WTC11 (cell line): ENCODE data around the gene INPP4B. TPM values are rescaled to one million over a fixed set of nuclear protein-coding genes. Genes with fewer than 3 reads are reported as not detected.

ENCODE experiments used
- ATAC-seq: fragments of 200-7000 bp; cut with Tn5 transposase; 2 replicates; pipeline ENCODE4 v1.10.0; 2021; ENCODE audit warnings: mild to moderate bottlenecking, moderate library complexity
- CTCF ChIA-PET: fragments of 300-600 bp; sonication (Branson Sonifier 250); formaldehyde crosslinking; loops from one replicate; lab custom pipeline; 2021; ENCODE audit warnings: antibody characterized with exemption; lab: Charles Lee
- POLR2A ChIA-PET: fragments of 350-600 bp; sonication (Branson Sonifier 250); formaldehyde crosslinking; loops from one replicate; lab custom pipeline; 2021; ENCODE audit warnings: antibody characterized with exemption; lab: Charles Lee
- DNase-seq: peaks from one replicate; pipeline ENCODE4 v3.0.0; 2021; ENCODE audit warnings: low spot score
- H3K27ac Mint-ChIP-seq: 2 replicates; pipeline ENCODE4 v1.8.0; 2021; ENCODE audit warnings: mixed read lengths
- H3K27me3 Mint-ChIP-seq: 2 replicates; pipeline ENCODE4 v1.8.0; 2021; ENCODE audit warnings: low read depth, mild to moderate bottlenecking, moderate library complexity, mixed read lengths
- H3K36me3 Mint-ChIP-seq: 2 replicates; pipeline ENCODE4 v1.8.0; 2021; ENCODE audit warnings: mixed read lengths
- H3K4me1 Mint-ChIP-seq: 2 replicates; pipeline ENCODE4 v1.8.0; 2022; ENCODE audit warnings: mixed read lengths
- H3K4me3 Mint-ChIP-seq: 2 replicates; pipeline ENCODE4 v1.8.0; 2021; ENCODE audit warnings: mild to moderate bottlenecking, moderate library complexity, mixed read lengths
- H3K9me3 Mint-ChIP-seq: 2 replicates; pipeline ENCODE4 v1.8.0; 2021; ENCODE audit warnings: mixed read lengths
- ELF4 ChIP-seq: sonication (generic); formaldehyde crosslinking; IDR thresholded peaks from 2 replicates; pipeline ENCODE4 v1.8.1; 2022; ENCODE audit warnings: low read depth, mild to moderate bottlenecking, moderate library complexity, missing genetic modification reagents
- FOXP1 ChIP-seq: sonication (generic); formaldehyde crosslinking; IDR thresholded peaks from 2 replicates; pipeline ENCODE4 v1.8.0; 2022; ENCODE audit warnings: missing genetic modification reagents, mild to moderate bottlenecking, moderate library complexity, borderline replicate concordance
- GTF2I ChIP-seq: fragments of 250-450 bp; sonication (Bioruptor Pico); conservative IDR thresholded peaks from 2 replicates; pipeline ENCODE4 v1.4.0; 2021; ENCODE audit warnings: mild to moderate bottlenecking
- NR2C2 ChIP-seq: sonication (generic); formaldehyde crosslinking; IDR thresholded peaks from 2 replicates; pipeline ENCODE4 v1.8.0; 2022; ENCODE audit warnings: mild to moderate bottlenecking, missing genetic modification reagents
- OVOL2 ChIP-seq: fragments of 250-450 bp; sonication (Bioruptor Pico); IDR thresholded peaks from 2 replicates; pipeline ENCODE4 v1.9.0; 2021; ENCODE audit warnings: mild to moderate bottlenecking, borderline replicate concordance
- TEAD4 ChIP-seq: sonication (generic); formaldehyde crosslinking; IDR thresholded peaks from 2 replicates; pipeline ENCODE4 v1.8.0; 2022; ENCODE audit warnings: mild to moderate bottlenecking, missing genetic modification reagents
- ZNF317 ChIP-seq: sonication (generic); formaldehyde crosslinking; IDR thresholded peaks from 2 replicates; pipeline ENCODE4 v1.8.1; 2023; ENCODE audit warnings: low read depth, mild to moderate bottlenecking, moderate library complexity, missing genetic modification reagents, borderline replicate concordance
- ZNF423 ChIP-seq: fragments of 250-450 bp; sonication (Bioruptor Pico); IDR thresholded peaks from 2 replicates; pipeline ENCODE4 v2.1.2; 2022; ENCODE audit warnings: mild to moderate bottlenecking, moderate library complexity
- total RNA-seq: library from RNA; stranded (reverse); gene quantifications from 3 replicates; pipeline ENCODE4 v1.2.3, GENCODE V29; 2021
- TF ChIP-seq, protein P1 (sequence below): sonication (generic); formaldehyde crosslinking; IDR thresholded peaks from 2 replicates; pipeline ENCODE4 v1.8.0; 2023; ENCODE audit warnings: missing genetic modification reagents, mild to moderate bottlenecking, borderline replicate concordance
- TF ChIP-seq, protein P2 (sequence below): sonication (generic); formaldehyde crosslinking; IDR thresholded peaks from 2 replicates; pipeline ENCODE4 v1.8.1; 2023; ENCODE audit warnings: mild to moderate bottlenecking, missing genetic modification reagents, borderline replicate concordance
- TF ChIP-seq, protein P3 (sequence below): fragments of 200-600 bp; IDR thresholded peaks from 2 replicates; pipeline ENCODE4 v1.8.0; 2022; ENCODE audit warnings: antibody characterized with exemption
- TF ChIP-seq, protein P4 (sequence below): sonication (generic); formaldehyde crosslinking; IDR thresholded peaks from 2 replicates; pipeline ENCODE4 v1.8.1; 2022; ENCODE audit warnings: low read depth, missing genetic modification reagents, borderline replicate concordance
- TF ChIP-seq, protein P5 (sequence below): sonication (generic); formaldehyde crosslinking; IDR thresholded peaks from 2 replicates; pipeline ENCODE4 v1.8.1; 2023; ENCODE audit warnings: mild to moderate bottlenecking, missing genetic modification reagents

The INPP4B gene
- total RNA-seq, 1 experiment from 2014 or later, result 0.92 TPM

DNA sequence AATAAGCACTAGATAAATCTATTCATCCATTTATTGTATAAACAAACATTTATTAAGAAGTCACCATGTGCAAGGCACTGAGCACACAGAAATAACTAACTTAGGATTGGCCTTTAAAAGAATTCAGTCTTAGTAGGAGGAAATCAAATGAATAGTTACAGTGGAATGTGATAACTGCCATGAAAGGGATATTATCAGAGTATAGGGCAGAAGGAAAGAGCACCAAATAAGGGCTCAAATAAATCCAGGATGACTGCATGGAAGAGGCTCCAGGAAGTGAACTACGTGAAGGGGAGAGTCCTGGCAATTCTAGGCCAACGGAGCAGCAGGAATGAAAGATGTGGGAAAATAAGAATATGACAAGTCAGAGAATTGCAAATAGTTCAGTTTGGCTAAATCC lies 406.0 kb downstream of the INPP4B start:
- Mint-ChIP-seq H3K9me3 (peaks cover 28% of the 10 kb centered on the region), H3K27me3 (peaks cover 2% of the 10 kb centered on the region; the same call in 1 of the 2 replicates), H3K4me3 (no peak overlapping the region), H3K36me3 (peaks cover 22% of the 10 kb centered on the region), H3K4me1 (peaks cover 14% of the 10 kb centered on the region), H3K27ac (no peak overlapping the region)
- POLR2A ChIA-PET, result no interaction called here
- no peak for ATAC-seq
- TF ChIP-seq ZNF423 (CRISPR knock-in tag) (no peak), ELF4 (CRISPR knock-in tag) (no peak), TEAD4 (CRISPR knock-in tag) (no peak), NR2C2 (CRISPR knock-in tag) (no peak), FOXP1 (CRISPR knock-in tag) (no peak), OVOL2 (no peak), GTF2I (no peak), ZNF317 (no peak)
- TF ChIP-seq, protein P1, sequence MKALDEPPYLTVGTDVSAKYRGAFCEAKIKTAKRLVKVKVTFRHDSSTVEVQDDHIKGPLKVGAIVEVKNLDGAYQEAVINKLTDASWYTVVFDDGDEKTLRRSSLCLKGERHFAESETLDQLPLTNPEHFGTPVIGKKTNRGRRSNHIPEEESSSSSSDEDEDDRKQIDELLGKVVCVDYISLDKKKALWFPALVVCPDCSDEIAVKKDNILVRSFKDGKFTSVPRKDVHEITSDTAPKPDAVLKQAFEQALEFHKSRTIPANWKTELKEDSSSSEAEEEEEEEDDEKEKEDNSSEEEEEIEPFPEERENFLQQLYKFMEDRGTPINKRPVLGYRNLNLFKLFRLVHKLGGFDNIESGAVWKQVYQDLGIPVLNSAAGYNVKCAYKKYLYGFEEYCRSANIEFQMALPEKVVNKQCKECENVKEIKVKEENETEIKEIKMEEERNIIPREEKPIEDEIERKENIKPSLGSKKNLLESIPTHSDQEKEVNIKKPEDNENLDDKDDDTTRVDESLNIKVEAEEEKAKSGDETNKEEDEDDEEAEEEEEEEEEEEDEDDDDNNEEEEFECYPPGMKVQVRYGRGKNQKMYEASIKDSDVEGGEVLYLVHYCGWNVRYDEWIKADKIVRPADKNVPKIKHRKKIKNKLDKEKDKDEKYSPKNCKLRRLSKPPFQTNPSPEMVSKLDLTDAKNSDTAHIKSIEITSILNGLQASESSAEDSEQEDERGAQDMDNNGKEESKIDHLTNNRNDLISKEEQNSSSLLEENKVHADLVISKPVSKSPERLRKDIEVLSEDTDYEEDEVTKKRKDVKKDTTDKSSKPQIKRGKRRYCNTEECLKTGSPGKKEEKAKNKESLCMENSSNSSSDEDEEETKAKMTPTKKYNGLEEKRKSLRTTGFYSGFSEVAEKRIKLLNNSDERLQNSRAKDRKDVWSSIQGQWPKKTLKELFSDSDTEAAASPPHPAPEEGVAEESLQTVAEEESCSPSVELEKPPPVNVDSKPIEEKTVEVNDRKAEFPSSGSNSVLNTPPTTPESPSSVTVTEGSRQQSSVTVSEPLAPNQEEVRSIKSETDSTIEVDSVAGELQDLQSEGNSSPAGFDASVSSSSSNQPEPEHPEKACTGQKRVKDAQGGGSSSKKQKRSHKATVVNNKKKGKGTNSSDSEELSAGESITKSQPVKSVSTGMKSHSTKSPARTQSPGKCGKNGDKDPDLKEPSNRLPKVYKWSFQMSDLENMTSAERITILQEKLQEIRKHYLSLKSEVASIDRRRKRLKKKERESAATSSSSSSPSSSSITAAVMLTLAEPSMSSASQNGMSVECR (CRISPR knock-in tag), result no peak
- TF ChIP-seq, protein P2, sequence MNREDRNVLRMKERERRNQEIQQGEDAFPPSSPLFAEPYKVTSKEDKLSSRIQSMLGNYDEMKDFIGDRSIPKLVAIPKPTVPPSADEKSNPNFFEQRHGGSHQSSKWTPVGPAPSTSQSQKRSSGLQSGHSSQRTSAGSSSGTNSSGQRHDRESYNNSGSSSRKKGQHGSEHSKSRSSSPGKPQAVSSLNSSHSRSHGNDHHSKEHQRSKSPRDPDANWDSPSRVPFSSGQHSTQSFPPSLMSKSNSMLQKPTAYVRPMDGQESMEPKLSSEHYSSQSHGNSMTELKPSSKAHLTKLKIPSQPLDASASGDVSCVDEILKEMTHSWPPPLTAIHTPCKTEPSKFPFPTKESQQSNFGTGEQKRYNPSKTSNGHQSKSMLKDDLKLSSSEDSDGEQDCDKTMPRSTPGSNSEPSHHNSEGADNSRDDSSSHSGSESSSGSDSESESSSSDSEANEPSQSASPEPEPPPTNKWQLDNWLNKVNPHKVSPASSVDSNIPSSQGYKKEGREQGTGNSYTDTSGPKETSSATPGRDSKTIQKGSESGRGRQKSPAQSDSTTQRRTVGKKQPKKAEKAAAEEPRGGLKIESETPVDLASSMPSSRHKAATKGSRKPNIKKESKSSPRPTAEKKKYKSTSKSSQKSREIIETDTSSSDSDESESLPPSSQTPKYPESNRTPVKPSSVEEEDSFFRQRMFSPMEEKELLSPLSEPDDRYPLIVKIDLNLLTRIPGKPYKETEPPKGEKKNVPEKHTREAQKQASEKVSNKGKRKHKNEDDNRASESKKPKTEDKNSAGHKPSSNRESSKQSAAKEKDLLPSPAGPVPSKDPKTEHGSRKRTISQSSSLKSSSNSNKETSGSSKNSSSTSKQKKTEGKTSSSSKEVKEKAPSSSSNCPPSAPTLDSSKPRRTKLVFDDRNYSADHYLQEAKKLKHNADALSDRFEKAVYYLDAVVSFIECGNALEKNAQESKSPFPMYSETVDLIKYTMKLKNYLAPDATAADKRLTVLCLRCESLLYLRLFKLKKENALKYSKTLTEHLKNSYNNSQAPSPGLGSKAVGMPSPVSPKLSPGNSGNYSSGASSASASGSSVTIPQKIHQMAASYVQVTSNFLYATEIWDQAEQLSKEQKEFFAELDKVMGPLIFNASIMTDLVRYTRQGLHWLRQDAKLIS (CRISPR knock-in tag), result no peak
- TF ChIP-seq, protein P3, sequence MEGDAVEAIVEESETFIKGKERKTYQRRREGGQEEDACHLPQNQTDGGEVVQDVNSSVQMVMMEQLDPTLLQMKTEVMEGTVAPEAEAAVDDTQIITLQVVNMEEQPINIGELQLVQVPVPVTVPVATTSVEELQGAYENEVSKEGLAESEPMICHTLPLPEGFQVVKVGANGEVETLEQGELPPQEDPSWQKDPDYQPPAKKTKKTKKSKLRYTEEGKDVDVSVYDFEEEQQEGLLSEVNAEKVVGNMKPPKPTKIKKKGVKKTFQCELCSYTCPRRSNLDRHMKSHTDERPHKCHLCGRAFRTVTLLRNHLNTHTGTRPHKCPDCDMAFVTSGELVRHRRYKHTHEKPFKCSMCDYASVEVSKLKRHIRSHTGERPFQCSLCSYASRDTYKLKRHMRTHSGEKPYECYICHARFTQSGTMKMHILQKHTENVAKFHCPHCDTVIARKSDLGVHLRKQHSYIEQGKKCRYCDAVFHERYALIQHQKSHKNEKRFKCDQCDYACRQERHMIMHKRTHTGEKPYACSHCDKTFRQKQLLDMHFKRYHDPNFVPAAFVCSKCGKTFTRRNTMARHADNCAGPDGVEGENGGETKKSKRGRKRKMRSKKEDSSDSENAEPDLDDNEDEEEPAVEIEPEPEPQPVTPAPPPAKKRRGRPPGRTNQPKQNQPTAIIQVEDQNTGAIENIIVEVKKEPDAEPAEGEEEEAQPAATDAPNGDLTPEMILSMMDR, result no peak
- TF ChIP-seq, protein P4, sequence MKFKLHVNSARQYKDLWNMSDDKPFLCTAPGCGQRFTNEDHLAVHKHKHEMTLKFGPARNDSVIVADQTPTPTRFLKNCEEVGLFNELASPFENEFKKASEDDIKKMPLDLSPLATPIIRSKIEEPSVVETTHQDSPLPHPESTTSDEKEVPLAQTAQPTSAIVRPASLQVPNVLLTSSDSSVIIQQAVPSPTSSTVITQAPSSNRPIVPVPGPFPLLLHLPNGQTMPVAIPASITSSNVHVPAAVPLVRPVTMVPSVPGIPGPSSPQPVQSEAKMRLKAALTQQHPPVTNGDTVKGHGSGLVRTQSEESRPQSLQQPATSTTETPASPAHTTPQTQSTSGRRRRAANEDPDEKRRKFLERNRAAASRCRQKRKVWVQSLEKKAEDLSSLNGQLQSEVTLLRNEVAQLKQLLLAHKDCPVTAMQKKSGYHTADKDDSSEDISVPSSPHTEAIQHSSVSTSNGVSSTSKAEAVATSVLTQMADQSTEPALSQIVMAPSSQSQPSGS (CRISPR knock-in tag), result no peak
- TF ChIP-seq, protein P5, sequence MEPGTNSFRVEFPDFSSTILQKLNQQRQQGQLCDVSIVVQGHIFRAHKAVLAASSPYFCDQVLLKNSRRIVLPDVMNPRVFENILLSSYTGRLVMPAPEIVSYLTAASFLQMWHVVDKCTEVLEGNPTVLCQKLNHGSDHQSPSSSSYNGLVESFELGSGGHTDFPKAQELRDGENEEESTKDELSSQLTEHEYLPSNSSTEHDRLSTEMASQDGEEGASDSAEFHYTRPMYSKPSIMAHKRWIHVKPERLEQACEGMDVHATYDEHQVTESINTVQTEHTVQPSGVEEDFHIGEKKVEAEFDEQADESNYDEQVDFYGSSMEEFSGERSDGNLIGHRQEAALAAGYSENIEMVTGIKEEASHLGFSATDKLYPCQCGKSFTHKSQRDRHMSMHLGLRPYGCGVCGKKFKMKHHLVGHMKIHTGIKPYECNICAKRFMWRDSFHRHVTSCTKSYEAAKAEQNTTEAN (CRISPR knock-in tag), result no peak
- CTCF ChIA-PET, result no interaction called here
- no peak for DNase-seq
